ENCODE data around the gene CCDC150. TPM values are rescaled to one million over a fixed set of nuclear protein-coding genes. Genes with fewer than 3 reads are reported as not detected.

The CCDC150 gene
- total RNA-seq, 1 donor from 2014 or later, result 1.5 TPM

- no peaks in the 10 kb centered on the region for H3K27me3 ChIP-seq (ENCODE audit: low read depth)
- no peak for ATAC-seq
- no peaks in the 10 kb centered on the region for H3K36me3 ChIP-seq
- no peaks in the 10 kb centered on the region for H3K4me1 ChIP-seq
- H3K4me3 ChIP-seq, result no peak overlapping the region
- intact Hi-C loops (cut with DNase I), result no loop called here
- DNase-seq, result no peak
- H3K9me3 ChIP-seq, result no peaks in the 10 kb centered on the region
- TF ChIP-seq, protein P1, sequence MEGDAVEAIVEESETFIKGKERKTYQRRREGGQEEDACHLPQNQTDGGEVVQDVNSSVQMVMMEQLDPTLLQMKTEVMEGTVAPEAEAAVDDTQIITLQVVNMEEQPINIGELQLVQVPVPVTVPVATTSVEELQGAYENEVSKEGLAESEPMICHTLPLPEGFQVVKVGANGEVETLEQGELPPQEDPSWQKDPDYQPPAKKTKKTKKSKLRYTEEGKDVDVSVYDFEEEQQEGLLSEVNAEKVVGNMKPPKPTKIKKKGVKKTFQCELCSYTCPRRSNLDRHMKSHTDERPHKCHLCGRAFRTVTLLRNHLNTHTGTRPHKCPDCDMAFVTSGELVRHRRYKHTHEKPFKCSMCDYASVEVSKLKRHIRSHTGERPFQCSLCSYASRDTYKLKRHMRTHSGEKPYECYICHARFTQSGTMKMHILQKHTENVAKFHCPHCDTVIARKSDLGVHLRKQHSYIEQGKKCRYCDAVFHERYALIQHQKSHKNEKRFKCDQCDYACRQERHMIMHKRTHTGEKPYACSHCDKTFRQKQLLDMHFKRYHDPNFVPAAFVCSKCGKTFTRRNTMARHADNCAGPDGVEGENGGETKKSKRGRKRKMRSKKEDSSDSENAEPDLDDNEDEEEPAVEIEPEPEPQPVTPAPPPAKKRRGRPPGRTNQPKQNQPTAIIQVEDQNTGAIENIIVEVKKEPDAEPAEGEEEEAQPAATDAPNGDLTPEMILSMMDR (IDR thresholded peaks at IDR 0.05), result no peak
- no peak overlapping the region for H3K27ac ChIP-seq
These were observed 73.4 kb downstream of the CCDC150 start for GRCh38 chr2:196712867-196713266.

DNA sequence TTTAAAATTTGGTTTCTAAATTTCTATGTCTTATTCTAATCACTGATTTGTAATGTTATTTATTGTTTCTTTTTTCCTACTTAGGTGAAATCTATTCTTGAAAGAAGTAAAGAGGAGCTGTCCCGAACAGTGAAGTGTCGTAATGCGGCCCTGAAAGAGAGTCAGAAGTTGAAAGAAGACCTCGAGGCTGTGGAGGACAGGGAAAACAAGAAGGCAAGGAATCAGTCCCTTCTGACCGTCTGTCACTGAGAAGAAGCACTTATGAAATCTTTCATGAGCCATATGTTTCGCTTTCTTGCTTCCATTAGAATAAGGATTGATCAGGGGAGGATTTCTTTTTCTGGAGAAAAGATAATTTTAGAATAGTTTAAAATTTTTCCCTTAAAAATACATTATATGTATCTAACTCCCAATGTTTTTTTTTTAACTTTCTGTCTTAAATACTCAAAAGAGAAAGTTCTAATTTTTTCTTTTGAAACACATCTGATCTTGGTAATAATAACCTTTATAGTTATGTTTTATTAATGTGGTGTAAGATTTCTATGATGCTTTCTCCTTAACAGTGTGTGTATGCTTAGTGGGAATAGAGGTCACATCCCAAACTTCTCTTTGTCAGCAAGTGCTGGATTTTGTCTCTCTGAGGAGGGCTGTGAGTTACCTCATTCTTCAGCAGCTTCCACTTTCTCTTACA is 79.0 kb downstream of the CCDC150 start:
- no peak overlapping the region for H3K4me3 ChIP-seq
- H3K27ac ChIP-seq, result no peak overlapping the region
- no peaks in the 10 kb centered on the region for H3K36me3 ChIP-seq
- intact Hi-C loops (cut with DNase I), result no loop called here
- no peaks in the 10 kb centered on the region for H3K27me3 ChIP-seq (ENCODE audit: low read depth)
- ATAC-seq, result no peak
- no peak for DNase-seq
- no peaks in the 10 kb centered on the region for H3K9me3 ChIP-seq
- TF ChIP-seq, protein P1 (IDR thresholded peaks at IDR 0.05), result no peak
- H3K4me1 ChIP-seq, result no peaks in the 10 kb centered on the region

- TF ChIP-seq, protein P1 (IDR thresholded peaks at IDR 0.05), result no peak
- DNase-seq (no peak), ATAC-seq (no peak)
- Histone ChIP-seq H3K9me3 (no peaks in the 10 kb centered on the region), H3K27ac (no peak overlapping the region), H3K36me3 (no peaks in the 10 kb centered on the region), H3K4me3 (no peak overlapping the region), H3K27me3 (ENCODE audit: low read depth) (no peaks in the 10 kb centered on the region), H3K4me1 (no peaks in the 10 kb centered on the region)
- intact Hi-C loops (cut with DNase I), result no loop called here
These were observed 79.8 kb downstream of the CCDC150 start for GRCh38 chr2:196719110-196719872.

- ATAC-seq, result no peak
- no peak overlapping the region for H3K4me3 ChIP-seq
These were observed 84.1 kb downstream of the CCDC150 start for GRCh38 chr2:196723571-196723970.

DNA sequence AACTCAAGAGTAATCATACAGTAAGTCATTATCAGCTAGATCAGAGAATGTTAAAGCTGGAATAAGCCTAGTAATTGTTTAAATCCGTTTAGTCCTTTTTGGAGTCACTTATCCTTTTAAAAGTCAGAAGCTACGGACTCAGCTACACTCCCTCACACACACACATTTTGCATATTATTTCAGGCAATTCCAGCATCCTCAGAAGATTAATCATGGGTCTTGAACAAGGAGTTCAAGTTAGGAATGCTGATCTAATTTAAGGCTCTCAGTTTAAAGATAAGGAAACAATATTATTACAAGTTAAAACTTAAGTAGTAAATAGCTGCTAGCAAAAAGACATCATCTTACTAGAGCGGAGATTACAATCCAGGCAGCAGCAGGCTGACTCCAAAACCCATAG is 85.7 kb downstream of the CCDC150 start:
- no peaks in the 10 kb centered on the region for H3K36me3 ChIP-seq
- ATAC-seq (no peak), DNase-seq (no peak)
- H3K4me3 ChIP-seq, result no peak overlapping the region
- no peaks in the 10 kb centered on the region for H3K27me3 ChIP-seq (ENCODE audit: low read depth)
- no peaks in the 10 kb centered on the region for H3K9me3 ChIP-seq
- intact Hi-C loops (cut with DNase I), result no loop called here
- no peaks in the 10 kb centered on the region for H3K4me1 ChIP-seq
- TF ChIP-seq, protein P1 (IDR thresholded peaks at IDR 0.05), result no peak
- no peak overlapping the region for H3K27ac ChIP-seq

More at GRCh38 chr2:196723571-196723970, 84.1 kb downstream of the CCDC150 start:
- Histone ChIP-seq H3K9me3 (no peaks in the 10 kb centered on the region), H3K4me1 (no peaks in the 10 kb centered on the region), H3K27ac (no peak overlapping the region), H3K27me3 (ENCODE audit: low read depth) (no peaks in the 10 kb centered on the region), H3K36me3 (no peaks in the 10 kb centered on the region)
- TF ChIP-seq, protein P1 (IDR thresholded peaks at IDR 0.05), result no peak
- intact Hi-C loops (cut with DNase I), result no loop called here
- DNase-seq, result no peak
